ENCODE measurements around the gene WDR35. TPM values are rescaled to one million over a fixed set of nuclear protein-coding genes. Genes with fewer than 3 reads are reported as not detected.

Gene WDR35
- polyA plus RNA-seq, 1 experiment, result 9.1 TPM

GRCh38 chr2:20001361-20001863, 11.5 kb upstream of the WDR35 start:
- no peaks in the 10 kb centered on the region for H3K9me3 ChIP-seq (ENCODE audit: control insufficient read depth, insufficient read depth, low read length)
- TF ChIP-seq, protein P1, sequence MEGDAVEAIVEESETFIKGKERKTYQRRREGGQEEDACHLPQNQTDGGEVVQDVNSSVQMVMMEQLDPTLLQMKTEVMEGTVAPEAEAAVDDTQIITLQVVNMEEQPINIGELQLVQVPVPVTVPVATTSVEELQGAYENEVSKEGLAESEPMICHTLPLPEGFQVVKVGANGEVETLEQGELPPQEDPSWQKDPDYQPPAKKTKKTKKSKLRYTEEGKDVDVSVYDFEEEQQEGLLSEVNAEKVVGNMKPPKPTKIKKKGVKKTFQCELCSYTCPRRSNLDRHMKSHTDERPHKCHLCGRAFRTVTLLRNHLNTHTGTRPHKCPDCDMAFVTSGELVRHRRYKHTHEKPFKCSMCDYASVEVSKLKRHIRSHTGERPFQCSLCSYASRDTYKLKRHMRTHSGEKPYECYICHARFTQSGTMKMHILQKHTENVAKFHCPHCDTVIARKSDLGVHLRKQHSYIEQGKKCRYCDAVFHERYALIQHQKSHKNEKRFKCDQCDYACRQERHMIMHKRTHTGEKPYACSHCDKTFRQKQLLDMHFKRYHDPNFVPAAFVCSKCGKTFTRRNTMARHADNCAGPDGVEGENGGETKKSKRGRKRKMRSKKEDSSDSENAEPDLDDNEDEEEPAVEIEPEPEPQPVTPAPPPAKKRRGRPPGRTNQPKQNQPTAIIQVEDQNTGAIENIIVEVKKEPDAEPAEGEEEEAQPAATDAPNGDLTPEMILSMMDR (IDR thresholded peaks at IDR 0.05; ENCODE audit: low read depth, low read length), result no peak
- H3K27ac ChIP-seq (ENCODE audit: low read depth, low read length), result no peak overlapping the region
- CTCF ChIA-PET, result interaction anchor here (1.2 to 3.4 kb wide), 2 partner anchors 14 to 46 kb away, joined by 3 to 38 read pairs; no protein-coding TSS in a partner anchor
- no peak overlapping the region for H3K4me3 ChIP-seq (ENCODE audit: low read depth, low read length)
- POLR2A ChIA-PET, result no interaction called here
- DNase-seq (ENCODE audit: low read depth, low spot score), result no peak
- H3K27me3 ChIP-seq (ENCODE audit: control insufficient read depth, insufficient read depth, low read length), result no peaks in the 10 kb centered on the region

GRCh38 chr2:19993731-19994130, 3.8 kb upstream of the WDR35 start:
- Histone ChIP-seq H3K27me3 (ENCODE audit: control insufficient read depth, insufficient read depth, low read length) (no peaks in the 10 kb centered on the region), H3K9me3 (ENCODE audit: control insufficient read depth, insufficient read depth, low read length) (no peaks in the 10 kb centered on the region), H3K4me3 (ENCODE audit: low read depth, low read length) (no peak overlapping the region), H3K27ac (ENCODE audit: low read depth, low read length) (no peak overlapping the region)
- TF ChIP-seq, protein P1 (IDR thresholded peaks at IDR 0.05; ENCODE audit: low read depth, low read length), result no peak
- POLR2A ChIA-PET, result no interaction called here
- no peak for DNase-seq (ENCODE audit: low read depth, low spot score)
- CTCF ChIA-PET, result interaction anchor here (1.0 to 1.9 kb wide), 4 partner anchors 22 to 102 kb away, joined by 3 to 6 read pairs (median 4); no protein-coding TSS in a partner anchor

- CTCF ChIA-PET, result interaction anchor here (0.8 kb wide), 1 partner anchor 24 kb away, joined by 4 read pairs; no protein-coding TSS in a partner anchor
- no peaks in the 10 kb centered on the region for H3K27me3 ChIP-seq (ENCODE audit: control insufficient read depth, insufficient read depth, low read length)
- POLR2A ChIA-PET, result no interaction called here
- H3K27ac ChIP-seq (ENCODE audit: low read depth, low read length), result no peak overlapping the region
- TF ChIP-seq, protein P1 (IDR thresholded peaks at IDR 0.05; ENCODE audit: low read depth, low read length), result no peak
- no peaks in the 10 kb centered on the region for H3K9me3 ChIP-seq (ENCODE audit: control insufficient read depth, insufficient read depth, low read length)
- DNase-seq (ENCODE audit: low read depth, low spot score), result no peak
- H3K4me3 ChIP-seq (ENCODE audit: low read depth, low read length), result no peak overlapping the region
These were observed 2.0 kb upstream of the WDR35 start for GRCh38 chr2:19991895-19992294.

GRCh38 chr2:19990416-19990728, 467 bp upstream of the WDR35 start:
- Histone ChIP-seq H3K27me3 (ENCODE audit: control insufficient read depth, insufficient read depth, low read length) (no peaks in the 10 kb centered on the region), H3K9me3 (ENCODE audit: control insufficient read depth, insufficient read depth, low read length) (no peaks in the 10 kb centered on the region), H3K27ac (ENCODE audit: low read depth, low read length) (no peak overlapping the region), H3K4me3 (ENCODE audit: low read depth, low read length) (peak overlapping the region; percentile 89)
- TF ChIP-seq, protein P1 (IDR thresholded peaks at IDR 0.05; ENCODE audit: low read depth, low read length), result no peak
- POLR2A ChIA-PET, result interaction anchor here (1.0 to 1.2 kb wide), 2 partner anchors 61 to 235 kb away, joined by 3 to 5 read pairs; partner anchors contain the start of genes LAPTM4A and SDC1
- DNase-seq (ENCODE audit: low read depth, low spot score), result no peak
- CTCF ChIA-PET, result no interaction called here

DNA sequence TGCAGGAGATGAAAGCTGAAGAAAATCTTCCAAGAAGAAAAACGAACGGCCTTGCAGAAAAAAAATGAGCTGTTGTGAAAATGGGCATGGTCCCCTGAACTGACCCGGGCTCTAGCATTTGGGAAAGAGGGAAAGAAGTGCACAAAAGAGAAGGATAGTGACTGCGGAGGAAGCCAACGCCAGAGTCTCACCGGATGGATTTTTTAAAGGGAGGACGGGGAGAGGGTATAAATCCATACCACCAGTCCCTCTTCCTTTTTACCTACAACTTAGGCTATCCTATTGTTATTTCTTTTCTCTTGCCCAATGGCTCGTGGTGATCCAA, 601 bp downstream of the WDR35 start:
- POLR2A ChIA-PET, result interaction anchor here (1.2 kb wide), 1 partner anchor 236 kb away, joined by 3 read pairs; the partner anchor contains the start of gene SDC1
- no peaks in the 10 kb centered on the region for H3K9me3 ChIP-seq (ENCODE audit: control insufficient read depth, insufficient read depth, low read length)
- peak overlapping the region; percentile 69 for H3K27ac ChIP-seq (ENCODE audit: low read depth, low read length)
- DNase-seq (ENCODE audit: low read depth, low spot score), result no peak
- CTCF ChIA-PET, result no interaction called here
- no peaks in the 10 kb centered on the region for H3K27me3 ChIP-seq (ENCODE audit: control insufficient read depth, insufficient read depth, low read length)
- peak overlapping the region; percentile 89 for H3K4me3 ChIP-seq (ENCODE audit: low read depth, low read length)
- TF ChIP-seq, protein P1 (IDR thresholded peaks at IDR 0.05; ENCODE audit: low read depth, low read length), result no peak
